ENCODE measurements around the gene SCAI. TPM values are rescaled to one million over a fixed set of nuclear protein-coding genes. Genes with fewer than 3 reads are reported as not detected.

SCAI gene
- total and polyA plus RNA-seq, 4 donors, result 1.4 to 39.9 (median 8.0) TPM

GRCh38 chr9:124983698-124984097 is 159.6 kb downstream of the SCAI start:
- no peak overlapping the region for H3K9ac ChIP-seq (ENCODE audit: insufficient read depth in 1 of 2, low read length in 2 of 2)
- TF ChIP-seq CTCF (IDR thresholded peaks at IDR 0.05; ENCODE audit: control extremely low read depth, extremely low read depth), result no peak
- H3K4me1 ChIP-seq (ENCODE audit: control insufficient read depth in 5 of 5, insufficient read depth in 5 of 5, low read length in 5 of 5), result no peaks in the 10 kb centered on the region
- H3K9me3 ChIP-seq (ENCODE audit: control insufficient read depth in 4 of 4, insufficient read depth in 3 of 4, low read length in 3 of 4), result no peaks in the 10 kb centered on the region
- DNase-seq (no peak), ATAC-seq (ENCODE audit: insufficient read depth, low FRiP score) (no peak)
- no peak overlapping the region for H3K4me3 ChIP-seq
- WGBS, 2 donors, result 98 to 99% methylated on average over 1 of the region's 1 CpG
- no peak overlapping the region for H3K27ac ChIP-seq (ENCODE audit: low read depth in 1 of 2, low read length in 1 of 2)
- H3K27me3 ChIP-seq (ENCODE audit: control insufficient read depth in 3 of 3, insufficient read depth in 3 of 3, low read length in 2 of 3), result no peaks in the 10 kb centered on the region
- peaks cover 0 to 5% (median 2%) of the 10 kb centered on the region in 4 donors for H3K36me3 ChIP-seq (ENCODE audit: control insufficient read depth in 4 of 4, insufficient read depth in 4 of 4, low read length in 4 of 4)

DNA sequence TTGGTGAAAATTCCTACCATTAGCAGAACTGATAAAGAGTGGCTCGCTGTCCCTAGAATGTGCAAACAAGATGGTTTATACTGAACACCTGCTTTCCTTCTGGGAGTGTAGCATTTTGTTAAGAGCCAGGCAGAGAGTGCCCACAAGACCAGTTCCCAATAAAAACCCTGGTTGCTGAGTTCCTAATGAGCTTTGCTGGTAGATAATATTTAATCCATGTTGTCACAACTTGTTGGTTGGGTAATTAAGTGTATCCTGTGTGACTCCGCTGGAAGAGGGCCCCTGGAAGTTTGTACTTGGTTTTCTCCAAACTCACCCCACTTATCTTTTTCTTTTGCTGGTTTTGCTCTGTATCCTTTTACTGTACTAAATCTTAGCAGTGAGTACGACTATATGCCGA is 162.9 kb downstream of the SCAI start:
- no peaks in the 10 kb centered on the region for H3K9me3 ChIP-seq (ENCODE audit: control insufficient read depth in 4 of 4, insufficient read depth in 3 of 4, low read length in 3 of 4)
- TF ChIP-seq CTCF (IDR thresholded peaks at IDR 0.05; ENCODE audit: control extremely low read depth, extremely low read depth), result no peak
- 94 to 96% methylated on average over 4 of the region's 4 CpGs for WGBS, 2 donors
- H3K27me3 ChIP-seq (ENCODE audit: control insufficient read depth in 3 of 3, insufficient read depth in 3 of 3, low read length in 2 of 3), result no peaks in the 10 kb centered on the region
- H3K9ac ChIP-seq (ENCODE audit: insufficient read depth in 1 of 2, low read length in 2 of 2), result no peak overlapping the region
- H3K27ac ChIP-seq (ENCODE audit: low read depth in 1 of 2, low read length in 1 of 2), result no peak overlapping the region
- ATAC-seq (ENCODE audit: insufficient read depth, low FRiP score) (no peak), DNase-seq (no peak)
- no peak overlapping the region for H3K4me3 ChIP-seq
- no peaks in the 10 kb centered on the region for H3K4me1 ChIP-seq (ENCODE audit: control insufficient read depth in 5 of 5, insufficient read depth in 5 of 5, low read length in 5 of 5)
- H3K36me3 ChIP-seq (ENCODE audit: control insufficient read depth in 4 of 4, insufficient read depth in 4 of 4, low read length in 4 of 4), result peaks cover 0 to 6% (median 0%) of the 10 kb centered on the region in 4 donors

DNA sequence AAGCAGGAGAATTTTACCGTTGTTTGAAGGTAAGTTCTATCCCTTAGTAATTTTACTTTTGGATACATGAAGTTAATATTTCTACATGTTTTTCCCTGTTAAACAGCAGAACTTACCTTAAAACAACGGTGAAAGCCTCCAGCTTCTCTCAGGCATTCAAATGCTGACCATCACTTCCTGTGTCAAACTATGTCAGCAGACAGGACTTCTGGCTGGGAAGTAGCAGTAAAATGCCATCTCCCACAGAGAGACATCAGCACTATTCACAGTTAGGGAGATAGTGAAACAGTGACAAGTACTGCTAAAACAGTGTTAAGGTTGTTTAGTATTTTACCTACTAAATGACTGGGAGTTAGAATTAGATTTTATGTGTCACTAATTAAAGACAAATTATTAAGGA is 168.2 kb downstream of the SCAI start:
- Histone ChIP-seq H3K4me1 (ENCODE audit: control insufficient read depth in 5 of 5, insufficient read depth in 5 of 5, low read length in 5 of 5) (no peaks in the 10 kb centered on the region), H3K4me3 (no peak overlapping the region), H3K36me3 (ENCODE audit: control insufficient read depth in 4 of 4, insufficient read depth in 4 of 4, low read length in 4 of 4) (peaks cover 0 to 11% (median under 1%) of the 10 kb centered on the region in 4 donors), H3K9me3 (ENCODE audit: control insufficient read depth in 4 of 4, insufficient read depth in 3 of 4, low read length in 3 of 4) (no peaks in the 10 kb centered on the region), H3K27ac (ENCODE audit: low read depth in 1 of 2, low read length in 1 of 2) (no peak overlapping the region), H3K27me3 (ENCODE audit: control insufficient read depth in 3 of 3, insufficient read depth in 3 of 3, low read length in 2 of 3) (no peaks in the 10 kb centered on the region), H3K9ac (ENCODE audit: insufficient read depth in 1 of 2, low read length in 2 of 2) (no peak overlapping the region)
- ATAC-seq (ENCODE audit: insufficient read depth, low FRiP score), result no peak
- TF ChIP-seq CTCF (IDR thresholded peaks at IDR 0.05; ENCODE audit: control extremely low read depth, extremely low read depth), result no peak
- 51 to 67% methylated on average over 2 of the region's 2 CpGs for WGBS, 2 donors
- no peak for DNase-seq

DNA sequence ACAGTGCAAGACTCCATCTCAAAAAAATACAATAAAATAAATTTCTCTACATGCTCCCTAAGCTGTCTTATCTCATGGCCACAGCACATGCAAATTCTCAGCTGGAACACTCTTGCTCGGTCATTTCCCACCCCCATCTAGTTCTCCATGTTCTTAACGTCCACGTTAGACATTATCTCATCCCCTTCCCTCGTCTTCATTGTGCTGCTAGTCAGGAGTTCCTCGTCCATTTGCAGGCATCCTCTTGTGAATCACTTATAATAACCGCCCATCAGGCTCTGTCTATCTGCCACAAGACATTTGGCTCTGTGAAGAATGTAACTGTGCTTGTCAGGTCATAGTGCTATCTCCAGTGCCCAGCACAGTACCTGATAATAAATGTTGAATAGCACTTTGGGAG is 169.5 kb downstream of the SCAI start:
- TF ChIP-seq CTCF (IDR thresholded peaks at IDR 0.05; ENCODE audit: control extremely low read depth, extremely low read depth), result no peak
- no peak for ATAC-seq (ENCODE audit: insufficient read depth, low FRiP score)
- peaks cover 0 to 13% (median under 1%) of the 10 kb centered on the region in 4 donors for H3K36me3 ChIP-seq (ENCODE audit: control insufficient read depth in 4 of 4, insufficient read depth in 4 of 4, low read length in 4 of 4)
- H3K9ac ChIP-seq (ENCODE audit: insufficient read depth in 1 of 2, low read length in 2 of 2), result no peak overlapping the region
- no peaks in the 10 kb centered on the region for H3K4me1 ChIP-seq (ENCODE audit: control insufficient read depth in 5 of 5, insufficient read depth in 5 of 5, low read length in 5 of 5)
- H3K4me3 ChIP-seq, result no peak overlapping the region
- no peak for DNase-seq
- no peak overlapping the region for H3K27ac ChIP-seq (ENCODE audit: low read depth in 1 of 2, low read length in 1 of 2)
- no peaks in the 10 kb centered on the region for H3K9me3 ChIP-seq (ENCODE audit: control insufficient read depth in 4 of 4, insufficient read depth in 3 of 4, low read length in 3 of 4)
- WGBS, 2 donors, result 97% methylated on average over 6 of the region's 6 CpGs
- no peaks in the 10 kb centered on the region for H3K27me3 ChIP-seq (ENCODE audit: control insufficient read depth in 3 of 3, insufficient read depth in 3 of 3, low read length in 2 of 3)
